Progenitor cell of endocrine pancreas (in vitro differentiated cells): ENCODE measurements around the gene SDK2. TPM values are rescaled to one million over a fixed set of nuclear protein-coding genes. Genes with fewer than 3 reads are reported as not detected.

Experiments
- DNase-seq: peaks from one replicate; pipeline ENCODE4 v3.0.0; 2021; ENCODE audit warnings: low spot score; ENCODE audit not compliant: unreplicated experiment
- H3K27ac Mint-ChIP-seq: 2 replicates; pipeline ENCODE4 v1.8.0; 2021; ENCODE audit warnings: mild to moderate bottlenecking, moderate library complexity, mixed read lengths
- H3K27me3 Mint-ChIP-seq: 2 replicates; pipeline ENCODE4 v1.8.0; 2021; ENCODE audit warnings: mixed read lengths
- H3K36me3 Mint-ChIP-seq: 2 replicates; pipeline ENCODE4 v1.8.0; 2022; ENCODE audit warnings: mixed read lengths; ENCODE audit not compliant: insufficient read depth
- H3K4me1 Mint-ChIP-seq: 2 replicates; pipeline ENCODE4 v1.8.0; 2021; ENCODE audit warnings: low read depth, mixed read lengths
- H3K4me3 Mint-ChIP-seq: 2 replicates; pipeline ENCODE4 v1.8.0; 2021; ENCODE audit warnings: low read depth, mild to moderate bottlenecking, moderate library complexity, mixed read lengths
- H3K9me3 Mint-ChIP-seq: 2 replicates; pipeline ENCODE4 v1.8.0; 2021; ENCODE audit warnings: low read depth, mixed read lengths
- total RNA-seq: library from RNA; stranded (reverse); gene quantifications from 2 replicates; pipeline ENCODE4 v1.2.1, GENCODE V29; 2021
- TF ChIP-seq, protein P1 (sequence below): fragments of 200-600 bp; sonication (generic); IDR thresholded peaks from one replicate; pipeline ENCODE4 v1.5.0; 2021; ENCODE audit warnings: antibody characterized with exemption, mild to moderate bottlenecking; ENCODE audit not compliant: unreplicated experiment

Gene SDK2
- total RNA-seq, 1 donor from 2014 or later = 6.7 TPM

DNA sequence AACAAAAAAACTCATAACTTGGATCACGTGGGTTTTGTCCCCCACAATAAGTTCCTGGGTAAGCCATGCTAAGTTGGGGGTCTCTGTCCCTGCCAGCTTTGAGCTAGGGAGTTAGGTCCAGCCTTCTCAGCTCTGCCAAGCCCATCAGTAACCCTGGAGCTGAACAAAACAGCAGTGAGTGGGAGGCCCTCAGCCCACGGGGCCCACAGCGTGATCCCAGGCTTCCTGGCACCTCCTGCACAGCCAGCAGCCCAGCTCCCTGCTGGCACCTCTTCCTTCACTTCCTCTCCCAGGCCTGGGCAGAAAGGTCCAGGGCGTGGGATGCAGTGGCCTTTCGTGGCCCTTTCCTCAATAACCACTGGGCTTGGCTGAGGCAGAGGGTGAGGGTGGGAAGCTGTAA lies 296.9 kb downstream of the SDK2 start:
- Mint-ChIP-seq H3K36me3 (no peaks in the 10 kb centered on the region), H3K4me1 (peaks cover 21% of the 10 kb centered on the region), H3K27ac (no peak overlapping the region), H3K9me3 (no peaks in the 10 kb centered on the region), H3K4me3 (no peak overlapping the region), H3K27me3 (peaks cover 3% of the 10 kb centered on the region)
- TF ChIP-seq, protein P1, sequence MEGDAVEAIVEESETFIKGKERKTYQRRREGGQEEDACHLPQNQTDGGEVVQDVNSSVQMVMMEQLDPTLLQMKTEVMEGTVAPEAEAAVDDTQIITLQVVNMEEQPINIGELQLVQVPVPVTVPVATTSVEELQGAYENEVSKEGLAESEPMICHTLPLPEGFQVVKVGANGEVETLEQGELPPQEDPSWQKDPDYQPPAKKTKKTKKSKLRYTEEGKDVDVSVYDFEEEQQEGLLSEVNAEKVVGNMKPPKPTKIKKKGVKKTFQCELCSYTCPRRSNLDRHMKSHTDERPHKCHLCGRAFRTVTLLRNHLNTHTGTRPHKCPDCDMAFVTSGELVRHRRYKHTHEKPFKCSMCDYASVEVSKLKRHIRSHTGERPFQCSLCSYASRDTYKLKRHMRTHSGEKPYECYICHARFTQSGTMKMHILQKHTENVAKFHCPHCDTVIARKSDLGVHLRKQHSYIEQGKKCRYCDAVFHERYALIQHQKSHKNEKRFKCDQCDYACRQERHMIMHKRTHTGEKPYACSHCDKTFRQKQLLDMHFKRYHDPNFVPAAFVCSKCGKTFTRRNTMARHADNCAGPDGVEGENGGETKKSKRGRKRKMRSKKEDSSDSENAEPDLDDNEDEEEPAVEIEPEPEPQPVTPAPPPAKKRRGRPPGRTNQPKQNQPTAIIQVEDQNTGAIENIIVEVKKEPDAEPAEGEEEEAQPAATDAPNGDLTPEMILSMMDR = no peak
- no peak for DNase-seq

- H3K9me3 Mint-ChIP-seq = no peaks in the 10 kb centered on the region
- H3K36me3 Mint-ChIP-seq = no peaks in the 10 kb centered on the region
- peaks cover 3% of the 10 kb centered on the region for H3K27me3 Mint-ChIP-seq
- no peak for DNase-seq
- H3K4me3 Mint-ChIP-seq = no peak overlapping the region
- TF ChIP-seq, protein P1 = no peak
- H3K27ac Mint-ChIP-seq = no peak overlapping the region
- H3K4me1 Mint-ChIP-seq = peaks cover 21% of the 10 kb centered on the region
Observed at GRCh38 chr17:73346501-73347162, 297.6 kb downstream of the SDK2 start.

DNA sequence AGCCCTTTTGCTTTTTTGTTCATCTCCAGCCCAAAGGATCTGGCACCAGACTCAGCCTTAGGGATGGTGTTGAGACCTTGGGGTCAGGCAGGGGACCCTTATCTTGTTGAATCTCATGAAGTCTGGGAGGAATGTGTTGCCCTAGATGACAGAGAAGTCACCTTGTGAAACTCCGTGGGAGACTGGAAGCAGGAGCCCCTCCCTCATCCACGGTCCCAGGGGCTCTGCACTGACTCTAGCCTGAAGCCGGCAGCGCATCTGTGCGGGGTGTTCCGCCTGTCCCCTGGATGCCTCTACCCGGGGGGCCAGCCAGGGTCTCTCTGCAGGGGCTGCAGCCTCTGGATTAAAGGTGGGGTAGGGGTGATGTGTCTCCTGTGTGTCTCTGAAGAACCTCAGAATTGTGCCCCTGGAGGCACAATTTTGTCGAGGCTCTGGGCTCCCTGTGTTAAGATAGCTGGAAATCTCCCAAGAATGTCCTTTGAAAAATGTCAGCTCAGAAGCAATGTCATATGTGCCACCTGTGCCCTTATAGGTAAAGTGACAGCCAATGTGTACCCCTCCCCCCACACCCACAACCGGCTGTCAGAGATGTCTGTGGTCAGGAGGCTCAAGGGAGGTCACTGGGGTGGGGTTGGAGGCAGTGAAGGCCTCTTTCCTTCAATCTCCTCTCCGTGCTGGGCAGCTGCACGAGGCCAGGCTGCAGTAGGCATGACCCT lies 300.3 kb downstream of the SDK2 start:
- Mint-ChIP-seq H3K27me3 (no peaks in the 10 kb centered on the region), H3K9me3 (no peaks in the 10 kb centered on the region), H3K4me1 (peaks cover 16% of the 10 kb centered on the region), H3K27ac (peak overlapping the region; percentile 87), H3K36me3 (no peaks in the 10 kb centered on the region), H3K4me3 (no peak overlapping the region)
- no peak for DNase-seq
- TF ChIP-seq, protein P1 = no peak

DNA sequence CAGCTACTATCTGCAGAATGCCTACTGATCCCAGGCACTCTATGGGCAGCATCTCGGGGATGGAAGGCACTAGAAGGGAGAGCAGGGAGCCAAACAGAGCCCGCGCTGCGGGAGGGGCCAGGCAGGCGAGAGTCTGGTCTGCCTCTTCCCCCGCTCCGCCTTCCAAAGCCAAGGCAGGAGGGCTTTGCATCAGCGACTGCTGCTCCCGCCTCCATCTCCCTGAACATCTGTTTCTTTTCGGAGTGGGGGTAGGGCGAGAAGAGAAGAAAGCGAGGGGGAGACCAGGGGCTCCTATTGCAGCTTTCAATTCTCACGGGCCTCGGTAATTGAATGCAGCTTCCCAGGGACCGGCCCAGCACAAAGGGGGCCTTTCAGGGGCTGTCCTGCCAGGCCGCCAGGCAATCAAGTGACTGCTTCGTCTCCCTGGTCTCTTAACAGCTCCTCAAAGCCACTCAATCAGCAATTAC lies 301.0 kb downstream of the SDK2 start:
- Mint-ChIP-seq H3K27me3 (no peaks in the 10 kb centered on the region), H3K4me3 (no peak overlapping the region), H3K36me3 (no peaks in the 10 kb centered on the region), H3K27ac (peak overlapping the region; percentile 87), H3K4me1 (peaks cover 16% of the 10 kb centered on the region), H3K9me3 (no peaks in the 10 kb centered on the region)
- DNase-seq = peak; percentile 41
- TF ChIP-seq, protein P1 = no peak

DNA sequence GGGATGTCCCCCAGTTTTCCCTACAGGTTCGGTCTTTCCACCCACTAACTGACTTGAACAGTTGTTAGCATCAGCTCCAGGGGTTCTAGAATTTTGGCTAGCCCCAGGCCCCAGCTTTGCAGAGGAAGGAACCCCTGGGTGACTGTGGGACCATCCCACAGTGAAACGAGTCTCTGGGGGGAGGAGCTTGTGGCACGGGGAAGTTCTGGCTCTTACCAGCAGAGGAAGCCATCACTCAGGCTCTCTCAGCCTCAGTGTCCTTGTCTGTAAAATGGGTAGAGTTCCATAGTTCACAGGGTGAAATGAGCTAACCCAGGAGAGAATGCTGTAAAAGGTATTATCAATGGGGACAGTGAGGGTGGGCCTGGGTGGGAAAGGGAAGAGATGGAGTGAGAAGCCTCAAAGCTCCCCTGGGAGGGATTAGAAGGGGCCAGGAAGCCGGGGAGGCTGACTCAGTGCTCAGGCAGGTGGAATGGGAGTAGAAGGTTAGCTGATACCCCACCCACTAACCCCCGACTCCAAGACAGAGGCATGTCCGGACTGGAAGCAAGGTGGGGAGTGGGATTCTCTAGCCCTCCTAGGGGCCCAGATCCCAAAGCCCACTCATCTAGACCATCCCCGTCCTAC lies 301.6 kb downstream of the SDK2 start:
- Mint-ChIP-seq H3K4me1 (peaks cover 18% of the 10 kb centered on the region), H3K4me3 (no peak overlapping the region), H3K9me3 (no peaks in the 10 kb centered on the region), H3K36me3 (no peaks in the 10 kb centered on the region), H3K27me3 (no peaks in the 10 kb centered on the region), H3K27ac (peak overlapping the region; percentile 88)
- DNase-seq = no peak
- TF ChIP-seq, protein P1 = no peak
